GM23338 (cell line): ENCODE data around the gene CYP20A1. TPM values are rescaled to one million over a fixed set of nuclear protein-coding genes. Genes with fewer than 3 reads are reported as not detected.

Source experiments
- ATAC-seq: fragments of 200-7000 bp; cut with Tn5 transposase; 3 replicates; pipeline ENCODE4 v1.9.1; 2020
- DNase-seq: peaks from one replicate; pipeline ENCODE4 v3.0.0-alpha.2; 2015; ENCODE audit warnings: low spot score
- H2AFZ ChIP-seq: fragments of 200-600 bp; sonication (generic); 2 replicates; pipeline ENCODE4 v1.8.0; 2016; ENCODE audit warnings: antibody characterized with exemption, mild to moderate bottlenecking, moderate library complexity
- H3F3A ChIP-seq: fragments of 200-600 bp; sonication (generic); replicated peaks from 2 replicates; pipeline ENCODE4 v1.8.0; 2017; ENCODE audit warnings: antibody characterized with exemption, mixed run types, low read depth
- H3K27ac ChIP-seq: fragments of 200-600 bp; sonication (generic); 2 replicates; pipeline ENCODE4 v1.6.1; 2016; ENCODE audit warnings: low read depth
- H3K27me3 ChIP-seq: fragments of 200-600 bp; sonication (generic); 2 replicates; pipeline ENCODE4 v1.8.0; 2016; ENCODE audit warnings: mild to moderate bottlenecking, mixed run types, moderate library complexity; ENCODE audit not compliant: insufficient read depth
- H3K36me3 ChIP-seq: fragments of 200-600 bp; sonication (generic); 2 replicates; pipeline ENCODE4 v1.8.0; 2016; ENCODE audit warnings: mild to moderate bottlenecking; ENCODE audit not compliant: insufficient read depth
- H3K4me1 ChIP-seq: fragments of 200-600 bp; sonication (generic); 2 replicates; pipeline ENCODE4 v1.8.0; 2016; ENCODE audit warnings: mild to moderate bottlenecking, moderate library complexity; ENCODE audit not compliant: insufficient read depth
- H3K4me2 ChIP-seq: fragments of 200-600 bp; sonication (generic); 2 replicates; pipeline ENCODE4 v1.7.1; 2017; ENCODE audit warnings: mixed run types
- H3K4me3 ChIP-seq: fragments of 200-600 bp; sonication (generic); 2 replicates; pipeline ENCODE4 v1.6.1; 2016; ENCODE audit warnings: mixed run types
- H3K79me2 ChIP-seq: fragments of 200-600 bp; sonication (generic); replicated peaks from 2 replicates; pipeline ENCODE4 v1.8.0; 2017; ENCODE audit warnings: mild to moderate bottlenecking; ENCODE audit not compliant: insufficient read depth
- H3K9me2 ChIP-seq: fragments of 200-600 bp; sonication (generic); 2 replicates; pipeline ENCODE4 v1.8.0; 2017; ENCODE audit not compliant: insufficient read depth
- H4K20me1 ChIP-seq: fragments of 200-600 bp; sonication (generic); replicated peaks from 2 replicates; pipeline ENCODE4 v1.8.0; 2017; ENCODE audit warnings: mild to moderate bottlenecking; ENCODE audit not compliant: insufficient read depth
- H3K27ac Mint-ChIP-seq: 2 replicates; pipeline ENCODE4 v1.8.0; 2020; ENCODE audit warnings: inconsistent platforms, mild to moderate bottlenecking, moderate library complexity, mixed read lengths
- H3K27me3 Mint-ChIP-seq: 3 replicates; pipeline ENCODE4 v1.8.0; 2022; ENCODE audit warnings: low read depth, mild to moderate bottlenecking, moderate library complexity, mixed read lengths, inconsistent platforms; ENCODE audit not compliant: insufficient read depth, poor library complexity
- H3K36me3 Mint-ChIP-seq: 3 replicates; pipeline ENCODE4 v1.8.0; 2021; ENCODE audit warnings: low read depth, mild to moderate bottlenecking, inconsistent platforms, moderate library complexity, mixed read lengths
- H3K4me1 Mint-ChIP-seq: 3 replicates; pipeline ENCODE4 v1.8.0; 2020; ENCODE audit warnings: mild to moderate bottlenecking, inconsistent platforms, mixed read lengths
- H3K4me3 Mint-ChIP-seq: 3 replicates; pipeline ENCODE4 v1.8.0; 2021; ENCODE audit warnings: moderate library complexity, mild to moderate bottlenecking, inconsistent platforms, mixed read lengths
- H3K9me3 Mint-ChIP-seq: 3 replicates; pipeline ENCODE4 v1.8.0; 2020; ENCODE audit warnings: moderate library complexity, mild to moderate bottlenecking, inconsistent platforms, mixed read lengths
- EZH2 ChIP-seq: fragments of 200-600 bp; sonication (generic); IDR thresholded peaks from one replicate; pipeline ENCODE4 v1.8.0; 2017; ENCODE audit warnings: antibody characterized with exemption, mild to moderate bottlenecking, low read depth; ENCODE audit not compliant: unreplicated experiment
- EZH2phosphoT487 ChIP-seq: fragments of 200-600 bp; sonication (generic); IDR thresholded peaks from one replicate; pipeline ENCODE4 v1.8.1; 2018; ENCODE audit warnings: antibody characterized with exemption; ENCODE audit not compliant: unreplicated experiment
- NANOG ChIP-seq: IDR thresholded peaks from 2 replicates; pipeline ENCODE4 v1.6.1; 2016; ENCODE audit warnings: antibody characterized with exemption, borderline replicate concordance
- POLR2AphosphoS5 ChIP-seq: IDR thresholded peaks from 2 replicates; pipeline ENCODE4 v1.6.1; 2016; ENCODE audit warnings: antibody characterized with exemption, low read depth
- STAT1 ChIP-seq: IDR thresholded peaks from one replicate; pipeline ENCODE4 v1.6.1; 2016; ENCODE audit warnings: antibody characterized with exemption; ENCODE audit not compliant: unreplicated experiment
- ZNF114 ChIP-seq: fragments of 250-450 bp; sonication (Bioruptor Pico); IDR thresholded peaks from 2 replicates; pipeline ENCODE4 v1.5.0; 2020; ENCODE audit warnings: mild to moderate bottlenecking, moderate library complexity
- ZNF331 ChIP-seq: fragments of 250-450 bp; sonication (Bioruptor Pico); IDR thresholded peaks from 2 replicates; pipeline ENCODE4 v1.5.0; 2020; ENCODE audit warnings: low read depth, mild to moderate bottlenecking, moderate library complexity
- ZNF462 ChIP-seq: fragments of 250-450 bp; sonication (Bioruptor Pico); IDR thresholded peaks from 2 replicates; pipeline ENCODE4 v1.5.0; 2020; ENCODE audit warnings: mild to moderate bottlenecking, moderate library complexity
- polyA plus RNA-seq: library from polyadenylated mRNA; unstranded; fragments of >200 nt; fragmentation: Nextera tagmentation; extraction: Ambion mirVana; gene quantifications from 2 replicates; pipeline ENCODE4 v1.2.1, GENCODE V29; 2016
- total RNA-seq: library from RNA; depleted of rRNA; stranded (reverse); fragments of >200 nt; shearing (Covaris generic); gene quantifications from 2 replicates; pipeline ENCODE4 v1.2.3, GENCODE V29; 2014
- TF ChIP-seq, protein P1 (sequence below): IDR thresholded peaks from 2 replicates; pipeline ENCODE4 v1.6.1; 2016; ENCODE audit warnings: antibody characterized with exemption

Gene CYP20A1
- total and polyA plus RNA-seq, 2 experiments from 2014 or later, result 17.0 to 21.0 TPM

DNA sequence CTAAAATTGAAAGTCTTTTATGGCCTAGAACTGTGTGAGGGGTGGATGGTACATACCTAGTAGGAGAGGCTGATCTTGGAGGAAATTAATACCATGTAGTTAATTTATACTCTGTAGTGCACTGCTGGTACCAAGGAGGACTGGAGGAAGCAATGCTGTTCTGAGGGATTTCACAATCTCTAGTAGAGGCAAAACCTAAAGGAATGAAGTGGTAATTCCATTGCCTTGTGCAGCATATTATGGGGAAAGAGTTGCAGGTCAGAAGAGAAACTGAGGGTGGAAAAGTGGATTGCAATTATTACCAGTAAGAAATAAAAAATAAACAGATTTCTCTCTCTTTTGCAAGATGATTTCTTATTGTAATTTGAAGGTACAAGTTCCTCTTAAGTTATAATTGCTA, 91.6 kb downstream of the CYP20A1 start (continued):
- TF ChIP-seq ZNF462 (CRISPR knock-in tag) (no peak), NANOG (no peak), STAT1 (no peak), ZNF331 (CRISPR knock-in tag) (no peak), EZH2phosphoT487 (no peak), POLR2AphosphoS5 (no peak)
- TF ChIP-seq, protein P1, sequence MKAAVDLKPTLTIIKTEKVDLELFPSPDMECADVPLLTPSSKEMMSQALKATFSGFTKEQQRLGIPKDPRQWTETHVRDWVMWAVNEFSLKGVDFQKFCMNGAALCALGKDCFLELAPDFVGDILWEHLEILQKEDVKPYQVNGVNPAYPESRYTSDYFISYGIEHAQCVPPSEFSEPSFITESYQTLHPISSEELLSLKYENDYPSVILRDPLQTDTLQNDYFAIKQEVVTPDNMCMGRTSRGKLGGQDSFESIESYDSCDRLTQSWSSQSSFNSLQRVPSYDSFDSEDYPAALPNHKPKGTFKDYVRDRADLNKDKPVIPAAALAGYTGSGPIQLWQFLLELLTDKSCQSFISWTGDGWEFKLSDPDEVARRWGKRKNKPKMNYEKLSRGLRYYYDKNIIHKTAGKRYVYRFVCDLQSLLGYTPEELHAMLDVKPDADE, result no peak

DNA sequence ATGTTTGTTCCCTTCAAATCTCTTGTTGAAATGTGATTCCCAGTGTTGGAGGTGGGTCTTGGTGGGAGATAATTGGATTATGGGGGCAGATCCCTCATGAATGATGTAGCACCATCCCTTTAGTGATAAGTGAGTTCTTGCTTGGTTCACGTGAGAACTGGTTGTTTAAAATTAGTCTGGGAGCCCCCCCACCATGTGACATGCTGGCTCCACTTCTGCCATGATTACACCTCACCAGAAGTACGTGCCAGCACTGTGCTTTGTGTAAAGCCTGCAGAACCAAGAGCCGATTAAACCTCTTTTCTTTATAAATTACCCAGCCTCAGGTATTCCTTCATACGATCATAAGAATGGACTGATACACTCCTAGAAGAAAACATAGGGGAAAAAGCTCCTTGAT, 99.5 kb downstream of the CYP20A1 start:
- Histone ChIP-seq H3K4me1 (peaks cover 8% of the 10 kb centered on the region), H2AFZ (no peak overlapping the region), H3F3A (no peaks in the 10 kb centered on the region), H4K20me1 (peaks cover 13% of the 10 kb centered on the region), H3K4me3 (no peak overlapping the region), H3K27me3 (no peaks in the 10 kb centered on the region), H3K4me2 (no peak overlapping the region), H3K9me2 (no peaks in the 10 kb centered on the region), H3K27ac (0 out of 2 replicates have a peak overlapping the region, but pooled peaks have one; percentile 20), H3K36me3 (peaks cover 4% of the 10 kb centered on the region), H3K79me2 (peaks cover 91% of the 10 kb centered on the region)
- peaks cover 15% of the 10 kb centered on the region for H3K36me3 Mint-ChIP-seq
- H3K4me3 Mint-ChIP-seq, result no peak overlapping the region
- peaks cover 22% of the 10 kb centered on the region for H3K4me1 Mint-ChIP-seq
- no peak for ATAC-seq
- no peak overlapping the region for H3K27ac Mint-ChIP-seq
- DNase-seq, result no peak
- peaks cover 6% of the 10 kb centered on the region for H3K27me3 Mint-ChIP-seq
- no peaks in the 10 kb centered on the region for H3K9me3 Mint-ChIP-seq
- TF ChIP-seq STAT1, result no peak
- TF ChIP-seq EZH2, result no peak
- no peak for TF ChIP-seq ZNF462 (CRISPR knock-in tag)
- TF ChIP-seq ZNF114 (CRISPR knock-in tag), result no peak
- TF ChIP-seq EZH2phosphoT487, result no peak
- TF ChIP-seq POLR2AphosphoS5, result no peak
- no peak for TF ChIP-seq ZNF331 (CRISPR knock-in tag)
- no peak for TF ChIP-seq NANOG
